ENCODE data around the gene SLC16A7. TPM values are rescaled to one million over a fixed set of nuclear protein-coding genes. Genes with fewer than 3 reads are reported as not detected.

SLC16A7 gene
- total and polyA plus RNA-seq, 9 of the 15 experiments (the other 6 are each of a cell fraction or from before 2014, with no cell fraction given), result 0.18 TPM; not detected in 8

GRCh38 chr12:59643550-59643949 is 47.7 kb downstream of the SLC16A7 start (continued):
- TF ChIP-seq MTA1 (IDR thresholded peaks at IDR 0.05; ENCODE audit: borderline replicate concordance), result no peak

- Histone ChIP-seq H3K9ac (ENCODE audit: insufficient read depth in 1 of 2, low read depth in 2 of 2, low read length in 2 of 2) (no peak overlapping the region), H3K9me1 (ENCODE audit: control insufficient read depth, insufficient read depth, low read length) (no peaks in the 10 kb centered on the region), H4K20me1 (replicated peaks; ENCODE audit: control insufficient read depth, insufficient read depth, low read length) (no peaks in the 10 kb centered on the region), H3K4me2 (ENCODE audit: insufficient read depth, low read length) (no peak overlapping the region), H3K4me1 (replicated peaks in 1 of 2; ENCODE audit: control insufficient read depth in 2 of 2, insufficient read depth in 2 of 2, low read length in 2 of 2) (no peaks in the 10 kb centered on the region), H3K36me3 (ENCODE audit: control insufficient read depth, insufficient read depth, low read length) (no peaks in the 10 kb centered on the region), H3K27ac (ENCODE audit: extremely low read depth, low read depth, low read length) (no peak overlapping the region), H3K4me3 (no peak overlapping the region), H2AFZ (ENCODE audit: low read depth, low read length) (no peak overlapping the region), H3K9me3 (replicated peaks; ENCODE audit: control insufficient read depth, insufficient read depth, low read depth, low read length) (no peaks in the 10 kb centered on the region), H3K79me2 (ENCODE audit: control insufficient read depth, insufficient read depth, low read length) (no peaks in the 10 kb centered on the region), H3K27me3 (ENCODE audit: control insufficient read depth in 2 of 2, insufficient read depth in 2 of 2, low read length in 2 of 2) (no peaks in the 10 kb centered on the region)
- FAIRE-seq, result no peak
- ChIA-PET POLR2A (no interaction called here), CTCF (ENCODE audit: low intra/inter-chr PET ratio) (no interaction called here)
- no TSS peak for BruUV-seq (replicated peaks)
- in situ Hi-C loops (cut with MboI), result no loop called here
- intact Hi-C loops (cut with micrococcal nuclease), result no loop called here
- DNase-seq (ENCODE audit: extremely low read depth in 1 of 4, low spot score in 3 of 4), result no peak
- ATAC-seq, result no peak
- 0% methylated on average over 1 of the region's 1 CpG for whole genome bisulfite sequencing (ENCODE audit: insufficient coverage, low coverage, missing lambda C conversion rate)
- TF ChIP-seq KLF16 (IDR thresholded peaks at IDR 0.05) (no peak), ZFPM2 (CRISPR knock-in tag; IDR thresholded peaks at IDR 0.05) (no peak), TRIM25 (IDR thresholded peaks at IDR 0.05; ENCODE audit: borderline replicate concordance) (no peak), PRMT5 (CRISPR knock-in tag; IDR thresholded peaks at IDR 0.05) (no peak), TRIM28 (IDR thresholded peaks at IDR 0.05) (no peak), AFF1 (IDR thresholded peaks at IDR 0.05; ENCODE audit: low read depth in 1 of 2, partially characterized antibody in 2 of 2) (no peak), ASH1L (IDR thresholded peaks at IDR 0.05; ENCODE audit: borderline replicate concordance, low read depth, partially characterized antibody) (no peak), CSDE1 (IDR thresholded peaks at IDR 0.05) (no peak), MAX (CRISPR knock-in tag; IDR thresholded peaks at IDR 0.05) (no peak), POLR2G (IDR thresholded peaks at IDR 0.05; ENCODE audit: low read depth, low read length) (no peak), SIN3B (IDR thresholded peaks at IDR 0.05; ENCODE audit: low read depth) (no peak), TGIF2 (CRISPR knock-in tag; IDR thresholded peaks at IDR 0.05) (no peak)
- TF ChIP-seq, protein P1, sequence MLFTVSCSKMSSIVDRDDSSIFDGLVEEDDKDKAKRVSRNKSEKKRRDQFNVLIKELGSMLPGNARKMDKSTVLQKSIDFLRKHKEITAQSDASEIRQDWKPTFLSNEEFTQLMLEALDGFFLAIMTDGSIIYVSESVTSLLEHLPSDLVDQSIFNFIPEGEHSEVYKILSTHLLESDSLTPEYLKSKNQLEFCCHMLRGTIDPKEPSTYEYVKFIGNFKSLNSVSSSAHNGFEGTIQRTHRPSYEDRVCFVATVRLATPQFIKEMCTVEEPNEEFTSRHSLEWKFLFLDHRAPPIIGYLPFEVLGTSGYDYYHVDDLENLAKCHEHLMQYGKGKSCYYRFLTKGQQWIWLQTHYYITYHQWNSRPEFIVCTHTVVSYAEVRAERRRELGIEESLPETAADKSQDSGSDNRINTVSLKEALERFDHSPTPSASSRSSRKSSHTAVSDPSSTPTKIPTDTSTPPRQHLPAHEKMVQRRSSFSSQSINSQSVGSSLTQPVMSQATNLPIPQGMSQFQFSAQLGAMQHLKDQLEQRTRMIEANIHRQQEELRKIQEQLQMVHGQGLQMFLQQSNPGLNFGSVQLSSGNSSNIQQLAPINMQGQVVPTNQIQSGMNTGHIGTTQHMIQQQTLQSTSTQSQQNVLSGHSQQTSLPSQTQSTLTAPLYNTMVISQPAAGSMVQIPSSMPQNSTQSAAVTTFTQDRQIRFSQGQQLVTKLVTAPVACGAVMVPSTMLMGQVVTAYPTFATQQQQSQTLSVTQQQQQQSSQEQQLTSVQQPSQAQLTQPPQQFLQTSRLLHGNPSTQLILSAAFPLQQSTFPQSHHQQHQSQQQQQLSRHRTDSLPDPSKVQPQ (CRISPR knock-in tag; IDR thresholded peaks at IDR 0.05; ENCODE audit: borderline replicate concordance), result no peak
Measured at GRCh38 chr12:59645242-59645641, 49.4 kb downstream of the SLC16A7 start.
